HPDE6-E6E7 (cell line): ENCODE data around the gene LRRC25.
A peak's percentile ranks its signal among the peaks of the same experiment; 100 is the strongest.
"Not testable (repeated sequence)": the region's sequence is repeated elsewhere in the genome, so short reads cannot be mapped to it uniquely, and the experiment has no call there.

Source experiments
- DNase-seq: peaks from one replicate; pipeline ENCODE4 v3.0.0; 2011; ENCODE audit warnings: missing footprints; ENCODE audit errors: extremely low spot score

LRRC25 gene

GRCh38 chr19:18380843-18381242, 16.6 kb downstream of the LRRC25 start:
- DNase-seq, result no peak

- DNase-seq, result no peak
Measured at GRCh38 chr19:18379803-18380747, 17.3 kb downstream of the LRRC25 start.

DNA sequence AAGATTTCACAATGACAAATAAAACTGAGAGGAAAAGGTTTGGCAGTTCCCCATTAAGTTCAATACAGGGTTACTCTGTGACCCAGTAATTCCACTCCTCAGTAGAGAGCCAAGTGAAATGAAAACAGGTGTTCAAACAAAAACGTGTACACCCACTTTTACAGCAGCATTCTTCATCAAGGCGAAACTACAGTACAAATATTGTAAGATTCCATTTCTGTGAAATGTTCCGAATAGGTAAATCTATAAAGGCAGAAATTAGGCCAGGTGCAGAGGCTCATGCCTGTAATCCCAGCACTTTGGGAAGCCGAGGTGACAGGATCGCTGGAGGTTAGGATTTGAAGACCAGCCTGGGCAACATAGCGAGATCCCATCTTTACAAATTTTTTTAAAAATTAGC, 20.4 kb downstream of the LRRC25 start:
- no peak for DNase-seq

DNA sequence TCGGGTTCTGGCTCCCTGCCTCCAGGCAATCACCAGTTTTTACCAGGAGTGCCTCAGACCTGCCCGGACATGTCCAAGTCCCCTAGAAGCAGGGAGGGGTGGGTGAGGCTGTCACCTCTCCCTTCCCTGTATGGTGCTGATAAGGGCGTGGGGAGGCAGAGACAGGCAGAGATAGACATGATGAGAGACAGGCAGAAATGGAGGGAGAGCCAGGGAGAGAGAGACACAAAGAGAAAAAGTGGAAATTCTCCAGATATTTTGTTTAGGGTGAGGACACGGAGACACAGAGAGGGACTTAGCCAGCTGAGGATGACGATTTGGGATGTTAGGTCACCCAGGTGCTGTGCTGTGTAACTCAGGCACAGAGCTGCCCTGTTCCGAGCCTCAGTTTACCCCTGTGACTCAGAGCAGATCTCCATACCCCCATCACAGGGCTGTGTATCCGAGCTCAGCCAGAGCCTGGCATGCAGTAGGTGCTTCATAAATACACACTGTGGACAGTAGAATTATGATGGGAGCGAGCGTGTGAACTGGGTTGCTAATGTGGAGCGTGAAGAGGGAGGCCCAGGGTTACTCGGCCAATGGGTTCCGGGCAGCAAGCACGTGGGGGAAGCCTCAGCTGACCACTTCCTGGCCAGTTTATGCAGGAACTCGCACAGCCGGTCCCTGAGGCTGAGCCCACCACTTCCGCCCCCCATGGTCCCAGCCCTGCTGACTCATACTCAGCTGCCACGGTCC, 23.4 kb downstream of the LRRC25 start:
- DNase-seq, result peak; percentile 79

GRCh38 chr19:18373407-18373891, 24.0 kb downstream of the LRRC25 start:
- no peak for DNase-seq

DNA sequence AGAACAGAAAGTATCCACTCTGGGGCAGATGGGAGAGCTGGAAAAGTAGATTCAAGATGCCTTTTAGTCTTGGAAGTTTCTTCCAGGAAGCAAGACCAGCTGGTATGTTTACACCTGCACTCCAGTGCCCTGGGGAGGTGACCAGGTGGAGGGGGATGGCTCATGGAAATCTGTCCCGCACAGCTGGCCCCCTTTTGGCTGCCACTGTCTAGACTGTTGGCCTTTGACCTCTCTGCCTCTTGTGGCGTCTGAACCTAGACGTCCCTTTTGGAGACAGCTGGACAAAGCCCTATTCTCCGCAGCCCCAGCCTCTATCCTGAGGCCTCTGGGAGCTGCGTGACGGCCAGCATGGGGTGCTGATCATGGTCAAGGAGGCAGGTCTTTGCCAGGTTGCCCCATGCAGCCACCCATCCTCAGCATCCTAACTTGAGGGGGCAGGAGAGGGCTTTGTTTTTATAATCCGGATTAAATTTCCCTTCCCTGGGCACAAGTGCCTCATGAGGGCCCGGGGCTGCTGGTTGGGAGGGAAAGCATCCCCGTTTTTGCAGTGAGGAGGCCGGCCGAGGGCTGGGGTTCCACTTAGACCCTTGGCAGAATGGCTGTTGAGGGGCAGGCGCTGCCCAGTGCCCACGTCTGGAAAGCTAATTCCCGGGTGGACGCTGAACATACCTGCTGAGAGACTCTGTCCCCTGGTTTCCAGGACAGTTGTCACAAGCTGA, 28.8 kb downstream of the LRRC25 start:
- DNase-seq, result no peak

DNA sequence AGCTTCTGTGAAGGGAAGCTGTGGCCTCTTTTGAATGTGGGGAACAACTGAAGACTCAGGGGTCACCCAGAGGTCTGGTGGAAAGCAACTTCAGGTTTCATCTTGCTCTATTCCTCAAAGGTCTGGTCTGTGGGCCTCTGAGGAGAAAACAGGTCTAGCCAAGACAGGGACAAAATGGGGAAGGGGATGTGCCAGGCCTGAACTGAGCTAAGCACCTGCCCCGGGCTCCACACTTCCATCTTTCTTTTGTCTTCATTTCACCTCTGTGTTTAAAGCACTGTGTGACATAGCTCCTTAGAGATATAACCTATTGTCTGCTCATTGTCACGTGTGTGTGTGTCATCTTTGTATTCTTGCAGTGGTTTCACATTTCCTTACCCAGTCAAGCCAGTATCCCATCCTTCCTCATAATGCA, 31.4 kb downstream of the LRRC25 start:
- DNase-seq, result peak; percentile 74

DNA sequence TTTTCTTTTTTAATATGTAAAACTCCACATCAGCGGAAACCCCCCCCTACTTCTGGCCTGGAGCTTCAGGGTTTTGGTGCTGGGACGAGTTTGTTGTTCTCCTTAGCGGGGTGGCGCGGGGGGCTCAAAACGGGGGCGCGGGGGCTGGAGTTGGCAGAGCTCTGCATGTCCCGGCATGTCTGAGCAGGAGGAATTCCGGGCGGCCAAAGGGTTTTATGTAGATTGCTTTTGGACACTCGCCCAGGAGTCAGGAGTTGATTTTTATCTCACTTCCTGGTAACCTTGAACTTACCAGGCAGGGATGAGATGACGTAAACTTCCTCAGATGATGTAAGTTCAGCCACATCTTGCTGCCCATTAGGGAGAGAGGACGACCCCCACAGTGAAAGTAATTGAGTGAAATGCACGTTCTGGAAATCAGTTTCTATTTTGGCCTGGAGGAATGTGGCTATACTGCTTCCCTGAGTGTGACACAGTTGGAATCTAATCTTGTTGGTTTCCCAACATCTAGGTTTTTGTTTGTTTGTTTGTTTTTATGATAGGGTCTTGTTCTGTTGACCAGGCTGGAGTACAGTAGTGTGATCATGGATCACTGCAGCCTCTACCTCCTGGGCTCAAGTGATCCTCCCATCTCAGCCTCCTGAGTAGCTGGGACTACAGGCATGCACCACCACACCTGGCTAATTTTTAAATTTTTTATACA, 32.4 kb downstream of the LRRC25 start:
- DNase-seq, result peak; percentile 88

- not testable (repeated sequence) for DNase-seq
Measured at GRCh38 chr19:18364277-18364825, 33.1 kb downstream of the LRRC25 start.

GRCh38 chr19:18363787-18364186, 33.6 kb downstream of the LRRC25 start:
- DNase-seq, result no peak

- no peak for DNase-seq
Measured at GRCh38 chr19:18362934-18363542, 34.4 kb downstream of the LRRC25 start.

DNA sequence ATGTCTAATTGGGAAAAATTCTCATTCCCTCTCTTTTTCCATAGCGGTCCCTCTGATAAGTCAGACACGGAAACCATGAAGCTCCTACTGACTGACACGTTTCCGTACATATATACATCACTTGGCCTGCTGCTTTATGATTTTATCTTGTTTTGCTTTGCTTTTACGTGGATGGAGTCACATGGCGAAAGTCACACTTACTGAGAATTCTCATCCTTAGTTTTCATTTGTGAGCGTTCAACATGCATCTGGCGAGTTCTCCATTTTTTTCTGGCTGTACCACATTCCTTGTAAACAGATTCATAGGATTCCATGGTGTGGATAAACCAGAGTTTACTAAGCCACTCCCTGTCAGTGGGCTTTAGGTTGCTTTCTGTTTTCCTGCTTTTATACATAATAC, 35.8 kb downstream of the LRRC25 start:
- DNase-seq, result no peak

GRCh38 chr19:18357041-18357440, 40.4 kb downstream of the LRRC25 start:
- DNase-seq, result no peak

- not testable (repeated sequence) for DNase-seq
Measured at GRCh38 chr19:18354743-18355142, 42.7 kb downstream of the LRRC25 start.

GRCh38 chr19:18353378-18354005, 43.9 kb downstream of the LRRC25 start:
- no peak for DNase-seq

GRCh38 chr19:18351544-18351943, 45.9 kb downstream of the LRRC25 start:
- DNase-seq, result no peak

GRCh38 chr19:18350490-18350889, 46.9 kb downstream of the LRRC25 start:
- no peak for DNase-seq

DNA sequence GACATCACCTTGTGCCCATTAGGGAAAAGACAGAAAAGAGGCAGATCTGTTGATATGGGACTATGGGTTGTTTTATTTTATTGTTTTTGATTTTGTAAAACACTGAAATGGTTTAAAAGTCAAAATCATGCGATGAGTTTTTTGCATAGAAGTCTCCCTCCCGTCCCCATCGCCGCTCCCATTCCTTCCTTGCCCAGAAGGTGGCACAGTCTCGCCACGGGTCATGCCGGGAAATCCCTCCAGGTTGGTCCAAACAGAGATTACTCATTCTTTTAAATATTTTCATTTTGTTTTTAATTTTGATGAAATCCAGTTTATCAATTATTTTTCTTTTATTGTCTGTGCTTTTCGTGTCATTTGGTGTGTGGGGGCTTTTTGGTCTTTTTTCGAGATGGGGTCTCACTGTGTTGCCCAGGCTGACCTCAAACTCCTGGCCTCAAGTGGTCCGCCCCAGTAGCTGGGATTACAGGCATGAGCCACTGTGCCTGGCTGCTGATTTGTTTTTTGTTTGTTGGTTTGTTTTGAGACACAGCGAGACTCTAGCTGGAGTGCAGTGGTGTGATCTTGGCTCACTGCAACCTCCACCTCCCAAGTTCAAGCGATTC, 47.8 kb downstream of the LRRC25 start:
- no peak for DNase-seq

DNA sequence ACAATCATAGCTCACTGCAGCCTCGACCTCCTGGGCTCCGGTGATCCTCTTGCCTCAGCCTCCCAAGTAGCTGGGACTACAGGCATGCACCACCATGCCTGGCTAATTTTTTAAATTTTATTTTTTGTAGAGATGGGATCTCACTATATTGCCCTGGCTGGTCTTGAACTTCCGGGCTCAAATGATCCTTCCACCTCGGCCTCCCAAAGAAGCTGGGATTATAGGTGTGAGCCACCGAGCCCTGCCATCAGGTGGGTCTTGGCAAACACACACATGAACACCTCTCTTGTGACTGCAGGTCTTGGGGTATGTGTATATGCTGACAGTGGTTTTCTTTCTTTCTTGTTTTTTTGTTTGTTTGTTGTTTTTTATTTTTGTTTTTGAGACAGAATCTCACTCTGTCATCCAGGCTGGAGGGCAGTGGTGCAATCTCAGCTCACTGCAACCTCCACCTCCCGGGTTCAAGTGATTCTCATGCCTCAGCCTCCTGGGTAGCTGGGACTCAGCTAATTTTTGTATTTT, 48.5 kb downstream of the LRRC25 start:
- DNase-seq, result not testable (repeated sequence)
